H1 (cell line): Measurements from ENCODE around the gene ZSWIM6. TPM values are rescaled to one million over a fixed set of nuclear protein-coding genes. Genes with fewer than 3 reads are reported as not detected.

ENCODE experiments used
- CTCF ChIA-PET: fragments of 300-600 bp; sonication (Branson Sonifier 250); formaldehyde crosslinking; loops from one replicate; lab custom pipeline; 2021; ENCODE audit not compliant: partially characterized antibody; lab: Charles Lee
- POLR2A ChIA-PET: fragments of 300-600 bp; sonication (Branson Sonifier 250); formaldehyde crosslinking; loops from one replicate; lab custom pipeline; 2021; ENCODE audit warnings: inconsistent platforms; ENCODE audit not compliant: partially characterized antibody; lab: Charles Lee
- DNase-seq, 2 experiments: peaks; one replicate each; pipeline versions ENCODE4 v3.0.0 to v3.0.0-alpha.2; 2010 to 2022; ENCODE audit warnings: low spot score in 2 of 2, low read depth in 1 of 2, mixed read lengths in 1 of 2
- FAIRE-seq: peaks from 2 replicates; lab custom pipeline; 2011; peaks lifted over from hg19 to GRCh38; lab: Jason Lieb, UNC
- H2AFZ ChIP-seq: 2 replicates; pipeline ENCODE4 v1.8.1; 2012; ENCODE audit warnings: low read length, inconsistent platforms
- H2AK5ac ChIP-seq: 2 replicates; pipeline ENCODE4 v1.6.1; 2013; ENCODE audit warnings: low read depth, low read length
- H2BK120ac ChIP-seq: replicated peaks from 2 replicates; pipeline ENCODE3; 2013; ENCODE audit warnings: low read depth, low read length, inconsistent platforms
- H2BK12ac ChIP-seq: 2 replicates; pipeline ENCODE4 v1.6.1; 2013; ENCODE audit warnings: low read depth, low read length
- H2BK15ac ChIP-seq: 2 replicates; pipeline ENCODE4 v1.6.1; 2013; ENCODE audit warnings: low read length
- H2BK20ac ChIP-seq: 2 replicates; pipeline ENCODE4 v1.6.1; 2013; ENCODE audit warnings: low read length
- H2BK5ac ChIP-seq: 2 replicates; pipeline ENCODE4 v1.6.1; 2013; ENCODE audit warnings: low read depth, low read length
- H3K14ac ChIP-seq: 2 replicates; pipeline ENCODE4 v1.6.1; 2013; ENCODE audit warnings: inconsistent platforms; ENCODE audit not compliant: insufficient read length
- H3K18ac ChIP-seq: 2 replicates; pipeline ENCODE4 v1.6.1; 2013; ENCODE audit warnings: low read length; ENCODE audit errors: extremely low read depth
- H3K23ac ChIP-seq: 2 replicates; pipeline ENCODE4 v1.6.1; 2013; ENCODE audit warnings: inconsistent platforms; ENCODE audit not compliant: insufficient read length
- H3K23me2 ChIP-seq: 2 replicates; pipeline ENCODE4 v1.6.1; 2013; ENCODE audit warnings: low read depth, low read length
- H3K27ac ChIP-seq: 2 replicates; pipeline ENCODE4 v1.6.1; 2011; ENCODE audit warnings: low read depth, low read length, inconsistent platforms
- H3K27me3 ChIP-seq, 4 experiments: replicated peaks in 1 of 4; 1 replicate in 1 of 4; 2 replicates in 3 of 4; pipeline versions ENCODE4 v1.6.1 to v1.8.1; 2011 to 2013; ENCODE audit warnings: low read length in 3 of 4, mild to moderate bottlenecking in 3 of 4, inconsistent platforms in 2 of 4, mixed read lengths in 2 of 4, moderate library complexity in 1 of 4; ENCODE audit not compliant: control insufficient read depth in 3 of 4, insufficient read depth in 3 of 4; ENCODE audit errors: extremely low read depth in 1 of 4
- H3K36me3 ChIP-seq, 4 experiments: 2 replicates each; pipeline versions ENCODE4 v1.6.1 to v1.8.1; 2011 to 2013; ENCODE audit warnings: mild to moderate bottlenecking in 4 of 4, low read length in 3 of 4, moderate library complexity in 2 of 4, control low read depth in 1 of 4, inconsistent platforms in 1 of 4; ENCODE audit not compliant: insufficient read depth in 4 of 4, control insufficient read depth in 2 of 4
- H3K4ac ChIP-seq: replicated peaks from 2 replicates; pipeline ENCODE3; 2013; ENCODE audit warnings: low read length, low read depth, mixed read lengths, inconsistent platforms; ENCODE audit not compliant: insufficient read length
- H3K4me1 ChIP-seq, 4 experiments: replicated peaks in 1 of 4; 1 replicate in 1 of 4; 2 replicates in 3 of 4; pipeline versions ENCODE4 v1.6.1 to v1.8.1; 2011 to 2013; ENCODE audit warnings: low read length in 3 of 4, inconsistent platforms in 2 of 4, mixed read lengths in 1 of 4; ENCODE audit not compliant: insufficient read depth in 4 of 4, control insufficient read depth in 3 of 4
- H3K4me2 ChIP-seq, 2 experiments: 2 replicates each; pipeline versions ENCODE4 v1.6.1 to v1.8.1; 2011 to 2013; ENCODE audit warnings: low read depth in 2 of 2, low read length in 2 of 2, control low read depth in 1 of 2, inconsistent platforms in 1 of 2, mild to moderate bottlenecking in 1 of 2; ENCODE audit not compliant: insufficient read depth in 1 of 2
- H3K4me3 ChIP-seq, 4 experiments: fragments of 200-600, 300-600 bp in 1 of 4; sonication (generic), shearing (Covaris generic), sonication (Bioruptor Twin) in 1 of 4; 2 replicates each; pipeline versions ENCODE4 v1.5.1 to v1.8.1; 2011 to 2016; ENCODE audit warnings: low read length in 4 of 4, low read depth in 3 of 4, control low read depth in 2 of 4, inconsistent platforms in 2 of 4, mild to moderate bottlenecking in 2 of 4, mixed read lengths in 1 of 4, moderate library complexity in 1 of 4; ENCODE audit not compliant: insufficient read depth in 2 of 4; ENCODE audit errors: extremely low read depth in 1 of 4
- H3K56ac ChIP-seq: replicated peaks from 2 replicates; pipeline ENCODE3; 2013; ENCODE audit warnings: low read depth, mild to moderate bottlenecking, mixed read lengths, low read length, inconsistent platforms; ENCODE audit not compliant: insufficient read length
- H3K79me1 ChIP-seq: 2 replicates; pipeline ENCODE4 v1.6.1; 2013; ENCODE audit warnings: low read depth, low read length, control low read depth
- H3K79me2 ChIP-seq, 2 experiments: 2 replicates each; pipeline versions ENCODE4 v1.6.1 to v1.8.1; 2012 to 2013; ENCODE audit warnings: low read length in 2 of 2, mild to moderate bottlenecking in 2 of 2, inconsistent platforms in 1 of 2; ENCODE audit not compliant: insufficient read depth in 2 of 2, control insufficient read depth in 1 of 2
- H3K9ac ChIP-seq, 4 experiments: replicated peaks in 1 of 4; 1 replicate in 1 of 4; 2 replicates in 3 of 4; pipeline versions ENCODE4 v1.6.1 to v1.8.1; 2011 to 2013; ENCODE audit warnings: low read depth in 3 of 4, low read length in 3 of 4, control low read depth in 2 of 4, mild to moderate bottlenecking in 2 of 4, moderate library complexity in 2 of 4, inconsistent platforms in 1 of 4; ENCODE audit errors: extremely low read depth in 1 of 4
- H3K9me3 ChIP-seq, 2 experiments: 2 replicates each; pipeline versions ENCODE4 v1.6.1 to v1.8.1; 2012 to 2013; ENCODE audit warnings: mild to moderate bottlenecking in 2 of 2, moderate library complexity in 2 of 2, control low read depth in 1 of 2, inconsistent platforms in 1 of 2, low read depth in 1 of 2, low read length in 1 of 2, mixed read lengths in 1 of 2; ENCODE audit not compliant: insufficient read depth in 2 of 2
- H4K20me1 ChIP-seq, 2 experiments: replicated peaks in 1 of 2; 2 replicates each; pipeline versions ENCODE3 to v1.8.1; 2011 to 2013; ENCODE audit warnings: inconsistent platforms in 2 of 2, low read length in 2 of 2, mild to moderate bottlenecking in 1 of 2; ENCODE audit not compliant: insufficient read depth in 2 of 2, control insufficient read depth in 1 of 2
- H4K5ac ChIP-seq: 2 replicates; pipeline ENCODE4 v1.6.1; 2013; ENCODE audit warnings: low read length, low read depth, mixed read lengths, inconsistent platforms; ENCODE audit not compliant: insufficient read length
- H4K8ac ChIP-seq: 2 replicates; pipeline ENCODE4 v1.8.0; 2013; ENCODE audit warnings: mild to moderate bottlenecking, moderate library complexity, low read length, inconsistent platforms; ENCODE audit not compliant: insufficient read depth; ENCODE audit errors: extremely low read depth
- H4K91ac ChIP-seq: replicated peaks from 2 replicates; pipeline ENCODE3; 2013; ENCODE audit warnings: low read length, mixed read lengths, inconsistent platforms; ENCODE audit not compliant: insufficient read length
- MAX ChIP-seq: IDR thresholded peaks from 2 replicates; pipeline ENCODE4 v1.6.1; 2012; ENCODE audit warnings: inconsistent platforms
- WGBS, 2 experiments: shearing (Covaris generic) in 1 of 2; methylation state at CpG; one replicate each; pipeline versions ENCODE4 v1.1.6 to v1.1.7; 2013 to 2015; ENCODE audit warnings: low lambda C conversion rate in 2 of 2, mixed read lengths in 2 of 2, inconsistent platforms in 1 of 2, low coverage in 1 of 2, missing lambda C conversion rate in 1 of 2; ENCODE audit not compliant: insufficient replicate concordance in 2 of 2, insufficient coverage in 1 of 2, insufficient read length in 1 of 2; ENCODE audit errors: extremely low coverage in 1 of 2, missing lambda C conversion rate in 1 of 2; 5-methylcytosine and 5-hydroxymethylcytosine counted together
- polyA plus RNA-seq, 7 experiments: library from polyadenylated mRNA; depleted of rRNA in 3 of 7; stranded (reverse) in 5 of 7; unstranded in 2 of 7; fragments of >200 nt in 5 of 7; fragments of 200-250 nt in 2 of 7; gene quantifications; 1 replicate in 5 of 7; 2 replicates in 1 of 7; 4 replicates in 1 of 7; pipeline versions ENCODE4 v1.2.1 to v1.2.3, GENCODE V29; 2011 to 2013; ENCODE audit warnings: missing spikeins in 2 of 7, mixed read lengths in 2 of 7
- total RNA-seq: library from RNA; stranded (reverse); fragmentation: NEBNext Ultra II Directional; extraction: Animal tissue kit (Norgen Biotek cat#: 25700); gene quantifications from 2 replicates; pipeline ENCODE4 v1.2.1, GENCODE V29; 2021

Gene ZSWIM6
- total and polyA plus RNA-seq, 2 of the 8 experiments (the other 6 are each of a cell fraction or from before 2014, with no cell fraction given) = 7.9 to 12.4 TPM

DNA sequence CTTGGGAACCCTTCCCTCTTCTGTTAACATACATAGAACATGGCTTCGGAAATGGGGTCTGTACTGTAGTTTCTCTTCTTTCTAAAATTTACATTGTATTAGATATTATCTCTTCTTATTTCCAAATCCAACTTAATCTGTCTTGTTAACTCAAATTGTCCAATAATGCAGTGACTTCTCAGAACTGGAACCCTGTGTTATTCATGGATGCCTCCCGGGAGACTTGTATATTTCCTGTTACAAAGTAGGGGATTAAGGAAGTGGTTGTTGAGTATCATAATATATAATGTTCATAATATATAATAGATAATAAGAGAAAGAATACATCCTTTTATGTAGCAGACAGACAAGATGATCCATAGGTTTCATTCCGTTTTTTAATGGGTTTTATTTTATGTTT lies 128.4 kb downstream of the ZSWIM6 start:
- Histone ChIP-seq H3K23me2 (no peaks in the 10 kb centered on the region), H2AFZ (no peak overlapping the region), H3K9ac (no peak overlapping the region), H3K4ac (no peak overlapping the region), H3K79me1 (no peaks in the 10 kb centered on the region; the same call in 1 of the 2 replicates), H2AK5ac (no peak overlapping the region), H2BK5ac (no peak overlapping the region), H3K4me3 (no peak overlapping the region), H3K9me3 (no peaks in the 10 kb centered on the region), H4K5ac (no peak overlapping the region), H3K79me2 (peaks cover 0 to 19% of the 10 kb centered on the region in 2 experiments; a peak in 2 of 4 replicates), H3K27ac (no peak overlapping the region), H3K18ac (no peak overlapping the region), H4K20me1 (no peaks in the 10 kb centered on the region), H2BK15ac (no peak overlapping the region), H2BK120ac (no peak overlapping the region), H3K14ac (no peak overlapping the region), H2BK20ac (no peak overlapping the region), H4K91ac (no peak overlapping the region), H4K8ac (no peak overlapping the region), H3K36me3 (no peaks in the 10 kb centered on the region), H3K27me3 (no peaks in the 10 kb centered on the region), H3K56ac (no peak overlapping the region), H3K4me2 (no peak overlapping the region), H2BK12ac (no peak overlapping the region), H3K4me1 (peaks cover 0 to 7% (median 3%) of the 10 kb centered on the region in 4 experiments; a peak in 4 of 7 replicates), H3K23ac (no peak overlapping the region)
- TF ChIP-seq MAX = no peak
- WGBS, 2 experiments = 89% methylated on average over 3 of the region's 3 CpGs; no CpG with 5 or more reads in 1 of the 2 experiments
- FAIRE-seq = no peak
- ChIA-PET CTCF (interaction anchor here (2.5 kb wide), 1 partner anchor 450 kb away, joined by 6 read pairs; no protein-coding TSS in a partner anchor), POLR2A (no interaction called here)
- no peak for DNase-seq
